ENCODE data around the gene VSTM2A.

DNA sequence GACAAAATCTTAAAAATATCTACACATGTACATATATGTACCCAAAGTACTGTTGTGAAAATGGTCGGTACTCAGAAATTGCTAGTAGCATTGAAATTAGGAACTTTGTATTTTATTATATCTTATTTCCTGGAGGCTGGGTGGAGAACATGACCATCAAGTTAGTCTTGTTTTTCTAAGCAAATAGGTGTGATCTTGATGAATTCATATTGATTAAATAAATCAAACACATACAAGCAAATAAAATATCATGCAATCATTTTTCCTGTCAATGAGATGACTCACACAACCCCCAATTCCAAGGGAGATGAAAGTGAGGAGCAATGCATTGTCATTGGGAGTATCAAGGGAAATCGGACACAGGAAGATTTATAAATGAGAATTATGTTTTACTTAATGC, 18.0 kb downstream of the VSTM2A start:
- TF ChIP-seq, protein P1, sequence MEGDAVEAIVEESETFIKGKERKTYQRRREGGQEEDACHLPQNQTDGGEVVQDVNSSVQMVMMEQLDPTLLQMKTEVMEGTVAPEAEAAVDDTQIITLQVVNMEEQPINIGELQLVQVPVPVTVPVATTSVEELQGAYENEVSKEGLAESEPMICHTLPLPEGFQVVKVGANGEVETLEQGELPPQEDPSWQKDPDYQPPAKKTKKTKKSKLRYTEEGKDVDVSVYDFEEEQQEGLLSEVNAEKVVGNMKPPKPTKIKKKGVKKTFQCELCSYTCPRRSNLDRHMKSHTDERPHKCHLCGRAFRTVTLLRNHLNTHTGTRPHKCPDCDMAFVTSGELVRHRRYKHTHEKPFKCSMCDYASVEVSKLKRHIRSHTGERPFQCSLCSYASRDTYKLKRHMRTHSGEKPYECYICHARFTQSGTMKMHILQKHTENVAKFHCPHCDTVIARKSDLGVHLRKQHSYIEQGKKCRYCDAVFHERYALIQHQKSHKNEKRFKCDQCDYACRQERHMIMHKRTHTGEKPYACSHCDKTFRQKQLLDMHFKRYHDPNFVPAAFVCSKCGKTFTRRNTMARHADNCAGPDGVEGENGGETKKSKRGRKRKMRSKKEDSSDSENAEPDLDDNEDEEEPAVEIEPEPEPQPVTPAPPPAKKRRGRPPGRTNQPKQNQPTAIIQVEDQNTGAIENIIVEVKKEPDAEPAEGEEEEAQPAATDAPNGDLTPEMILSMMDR (IDR thresholded peaks at IDR 0.05; ENCODE audit: low read depth, low read length) = no peak
- no peak for TF ChIP-seq EZH2phosphoT487 (IDR thresholded peaks at IDR 0.05; ENCODE audit: low read depth)
